ENCODE measurements around the gene SPATA6L. TPM values are rescaled to one million over a fixed set of nuclear protein-coding genes. Genes with fewer than 3 reads are reported as not detected.
"Not testable (repeated sequence)": the region's sequence is repeated elsewhere in the genome, so short reads cannot be mapped to it uniquely, and the experiment has no call there.

SPATA6L gene
- total and polyA plus RNA-seq, 2 donors, result 0.47 to 1.2 TPM

GRCh38 chr9:4606033-4606432 lies 60.2 kb downstream of the SPATA6L start:
- H3K4me1 ChIP-seq (ENCODE audit: control insufficient read depth in 2 of 2, insufficient read depth in 2 of 2, low read length in 2 of 2), result peaks cover 9 to 20% of the 10 kb centered on the region in 2 donors
- H3K27me3 ChIP-seq (ENCODE audit: control insufficient read depth in 2 of 2, insufficient read depth in 1 of 2, low read length in 1 of 2); H3K4me3 ChIP-seq (ENCODE audit: low read length in 2 of 2); DNase-seq (ENCODE audit: low read depth in 6 of 9, low spot score in 9 of 9); H3K9me3 ChIP-seq (ENCODE audit: control insufficient read depth in 2 of 2, insufficient read depth in 1 of 2, low read length in 1 of 2); H3K36me3 ChIP-seq (ENCODE audit: control insufficient read depth in 2 of 2, insufficient read depth in 2 of 2, low read length in 1 of 2); H3K27ac ChIP-seq (ENCODE audit: low read depth in 1 of 2, low read length in 1 of 2): not testable (repeated sequence)
- 78% methylated on average over 15 of the region's 15 CpGs for WGBS

DNA sequence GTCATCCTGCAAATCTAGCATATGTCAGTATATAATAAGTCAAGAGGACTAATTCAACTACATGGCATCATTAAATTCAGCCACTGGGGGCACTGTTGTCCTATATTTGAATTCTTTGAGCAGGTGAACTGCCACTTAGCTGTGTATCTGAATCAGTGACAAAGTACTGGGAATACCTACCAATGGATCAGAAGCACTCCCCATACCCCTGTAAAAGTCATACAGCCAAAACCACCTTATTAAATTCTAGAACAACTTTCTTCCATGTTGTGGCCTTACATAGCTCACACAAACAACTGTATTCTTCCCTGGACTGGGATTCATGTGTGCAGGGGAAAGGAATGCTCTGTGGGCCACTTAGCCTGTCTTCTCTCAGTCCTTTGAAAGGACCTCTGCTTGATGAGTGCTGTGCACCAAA lies 61.6 kb downstream of the SPATA6L start:
- DNase-seq (ENCODE audit: low read depth in 6 of 9, low spot score in 9 of 9), result peak; percentile 51 to 92 (median 83)
- H3K4me1 ChIP-seq (ENCODE audit: control insufficient read depth in 2 of 2, insufficient read depth in 2 of 2, low read length in 2 of 2), result peaks cover 23 to 33% of the 10 kb centered on the region in 2 donors
- peak overlapping the region in 1 of 2 donors; percentile 52 for H3K27ac ChIP-seq (ENCODE audit: low read depth in 1 of 2, low read length in 1 of 2)

GRCh38 chr9:4603830-4604229 lies 62.5 kb downstream of the SPATA6L start:
- Histone ChIP-seq H3K9me3 (ENCODE audit: control insufficient read depth in 2 of 2, insufficient read depth in 1 of 2, low read length in 1 of 2) (peaks cover 0 to 7% of the 10 kb centered on the region in 2 donors), H3K4me1 (ENCODE audit: control insufficient read depth in 2 of 2, insufficient read depth in 2 of 2, low read length in 2 of 2) (peaks cover 24 to 36% of the 10 kb centered on the region in 2 donors), H3K4me3 (ENCODE audit: low read length in 2 of 2) (no peak overlapping the region), H3K27ac (ENCODE audit: low read depth in 1 of 2, low read length in 1 of 2) (peak overlapping the region in 1 of 2 donors; percentile 30), H3K27me3 (ENCODE audit: control insufficient read depth in 2 of 2, insufficient read depth in 1 of 2, low read length in 1 of 2) (no peaks in the 10 kb centered on the region), H3K36me3 (ENCODE audit: control insufficient read depth in 2 of 2, insufficient read depth in 2 of 2, low read length in 1 of 2) (no peaks in the 10 kb centered on the region)
- WGBS, result 91% methylated on average over 5 of the region's 5 CpGs
- DNase-seq (ENCODE audit: low read depth in 6 of 9, low spot score in 9 of 9), result no peak

More for the DNA sequence above, 61.6 kb downstream of the SPATA6L start:
- Histone ChIP-seq H3K27me3 (ENCODE audit: control insufficient read depth in 2 of 2, insufficient read depth in 1 of 2, low read length in 1 of 2) (no peaks in the 10 kb centered on the region), H3K9me3 (ENCODE audit: control insufficient read depth in 2 of 2, insufficient read depth in 1 of 2, low read length in 1 of 2) (peaks cover 0 to 3% of the 10 kb centered on the region in 2 donors), H3K4me3 (ENCODE audit: low read length in 2 of 2) (no peak overlapping the region), H3K36me3 (ENCODE audit: control insufficient read depth in 2 of 2, insufficient read depth in 2 of 2, low read length in 1 of 2) (no peaks in the 10 kb centered on the region)

GRCh38 chr9:4600368-4600767 lies 65.9 kb downstream of the SPATA6L start:
- WGBS, result 6% methylated on average over 1 of the region's 1 CpG
- Histone ChIP-seq H3K27ac (ENCODE audit: low read depth in 1 of 2, low read length in 1 of 2) (peak overlapping the region; percentile 82 to 93), H3K36me3 (ENCODE audit: control insufficient read depth in 2 of 2, insufficient read depth in 2 of 2, low read length in 1 of 2) (no peaks in the 10 kb centered on the region), H3K4me1 (ENCODE audit: control insufficient read depth in 2 of 2, insufficient read depth in 2 of 2, low read length in 2 of 2) (peaks cover 49 to 63% of the 10 kb centered on the region in 2 donors), H3K9me3 (ENCODE audit: control insufficient read depth in 2 of 2, insufficient read depth in 1 of 2, low read length in 1 of 2) (peaks cover 0 to 7% of the 10 kb centered on the region in 2 donors), H3K27me3 (ENCODE audit: control insufficient read depth in 2 of 2, insufficient read depth in 1 of 2, low read length in 1 of 2) (no peaks in the 10 kb centered on the region), H3K4me3 (ENCODE audit: low read length in 2 of 2) (no peak overlapping the region)
- DNase-seq (ENCODE audit: low read depth in 6 of 9, low spot score in 9 of 9), result peak in 7 of 9 donors; percentile 47 to 86 (median 57)

DNA sequence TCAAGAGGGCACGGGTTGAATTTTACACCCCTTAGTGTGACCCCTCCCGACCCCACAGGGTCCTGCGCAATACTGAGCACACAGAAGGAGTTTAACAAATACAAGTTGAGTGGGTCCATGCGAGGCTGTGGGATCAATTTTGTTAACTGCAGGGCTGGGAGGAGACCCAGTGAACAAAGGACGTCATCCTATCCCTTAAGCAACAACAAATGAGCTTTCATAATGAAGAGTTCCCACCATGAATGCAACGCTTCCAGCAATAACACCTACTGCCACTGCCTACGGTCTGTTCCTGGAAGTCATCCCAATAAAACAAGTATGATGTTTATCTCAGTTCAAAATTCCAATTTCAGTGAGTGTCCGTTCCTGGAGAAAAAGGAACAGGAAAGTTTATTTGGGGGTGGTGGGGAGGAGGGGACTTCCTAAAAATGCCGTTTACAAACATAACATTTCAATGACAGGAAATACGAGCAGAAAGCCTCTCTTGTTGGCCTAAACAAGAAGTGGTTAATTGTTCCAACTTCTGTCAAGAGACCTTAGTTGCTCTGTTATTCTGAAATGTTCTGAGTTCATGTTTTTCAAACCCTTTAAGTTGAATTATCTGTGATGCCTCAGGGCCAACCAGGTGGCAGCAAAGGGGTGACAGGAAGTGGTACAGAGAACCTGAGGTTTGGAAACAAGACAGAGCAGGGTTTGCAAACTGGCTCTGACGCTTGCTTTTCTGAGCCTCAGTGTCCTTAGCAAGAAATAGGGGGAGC lies 69.9 kb downstream of the SPATA6L start:
- H3K27ac ChIP-seq (ENCODE audit: low read depth in 1 of 2, low read length in 1 of 2), result peak overlapping the region; percentile 97 to 98
- 56% methylated on average over 11 of the region's 11 CpGs for WGBS
- H3K27me3 ChIP-seq (ENCODE audit: control insufficient read depth in 2 of 2, insufficient read depth in 1 of 2, low read length in 1 of 2), result no peaks in the 10 kb centered on the region
- peak; percentile 63 to 95 (median 82) for DNase-seq (ENCODE audit: low read depth in 6 of 9, low spot score in 9 of 9)
- peaks cover 0 to 4% of the 10 kb centered on the region in 2 donors for H3K9me3 ChIP-seq (ENCODE audit: control insufficient read depth in 2 of 2, insufficient read depth in 1 of 2, low read length in 1 of 2)
- no peak overlapping the region for H3K4me3 ChIP-seq (ENCODE audit: low read length in 2 of 2)
- H3K4me1 ChIP-seq (ENCODE audit: control insufficient read depth in 2 of 2, insufficient read depth in 2 of 2, low read length in 2 of 2), result peaks cover 49 to 52% of the 10 kb centered on the region in 2 donors
- no peaks in the 10 kb centered on the region for H3K36me3 ChIP-seq (ENCODE audit: control insufficient read depth in 2 of 2, insufficient read depth in 2 of 2, low read length in 1 of 2)

- no peaks in the 10 kb centered on the region for H3K36me3 ChIP-seq (ENCODE audit: control insufficient read depth in 2 of 2, insufficient read depth in 2 of 2, low read length in 1 of 2)
- H3K27ac ChIP-seq (ENCODE audit: low read depth in 1 of 2, low read length in 1 of 2), result peak overlapping the region; percentile 49 to 97
- peaks cover 0 to 4% of the 10 kb centered on the region in 2 donors for H3K9me3 ChIP-seq (ENCODE audit: control insufficient read depth in 2 of 2, insufficient read depth in 1 of 2, low read length in 1 of 2)
- peaks cover 35 to 48% of the 10 kb centered on the region in 2 donors for H3K4me1 ChIP-seq (ENCODE audit: control insufficient read depth in 2 of 2, insufficient read depth in 2 of 2, low read length in 2 of 2)
- WGBS, result 92% methylated on average over 2 of the region's 2 CpGs
- no peaks in the 10 kb centered on the region for H3K27me3 ChIP-seq (ENCODE audit: control insufficient read depth in 2 of 2, insufficient read depth in 1 of 2, low read length in 1 of 2)
- no peak for DNase-seq (ENCODE audit: low read depth in 6 of 9, low spot score in 9 of 9)
- H3K4me3 ChIP-seq (ENCODE audit: low read length in 2 of 2), result no peak overlapping the region
Observed at GRCh38 chr9:4594994-4595393, 71.3 kb downstream of the SPATA6L start.

DNA sequence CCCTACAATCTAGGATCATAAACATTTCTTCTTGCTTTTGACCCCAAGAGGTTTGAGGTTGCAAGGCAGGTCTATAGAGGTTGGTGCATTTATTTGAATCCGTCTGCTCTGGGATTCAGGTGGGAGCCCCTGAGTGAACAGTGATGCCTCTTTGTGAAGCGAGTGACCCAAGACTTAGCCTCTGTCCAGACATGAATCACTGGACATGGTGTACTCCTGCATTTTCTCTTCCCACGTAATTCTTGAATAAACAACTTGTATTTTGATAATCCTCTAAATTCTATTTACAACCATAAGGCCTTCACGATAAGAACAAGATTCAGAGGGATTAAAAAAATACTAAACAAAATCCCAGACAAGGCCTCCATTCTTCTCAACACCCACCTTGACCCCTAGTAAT lies 71.7 kb downstream of the SPATA6L start:
- Histone ChIP-seq H3K4me3 (ENCODE audit: low read length in 2 of 2) (no peak overlapping the region), H3K4me1 (ENCODE audit: control insufficient read depth in 2 of 2, insufficient read depth in 2 of 2, low read length in 2 of 2) (peaks cover 31 to 44% of the 10 kb centered on the region in 2 donors), H3K36me3 (ENCODE audit: control insufficient read depth in 2 of 2, insufficient read depth in 2 of 2, low read length in 1 of 2) (no peaks in the 10 kb centered on the region), H3K27me3 (ENCODE audit: control insufficient read depth in 2 of 2, insufficient read depth in 1 of 2, low read length in 1 of 2) (no peaks in the 10 kb centered on the region), H3K9me3 (ENCODE audit: control insufficient read depth in 2 of 2, insufficient read depth in 1 of 2, low read length in 1 of 2) (peaks cover 0 to 3% of the 10 kb centered on the region in 2 donors), H3K27ac (ENCODE audit: low read depth in 1 of 2, low read length in 1 of 2) (no peak overlapping the region)
- no peak for DNase-seq (ENCODE audit: low read depth in 6 of 9, low spot score in 9 of 9)
- WGBS, result 98% methylated on average over 4 of the region's 4 CpGs

DNA sequence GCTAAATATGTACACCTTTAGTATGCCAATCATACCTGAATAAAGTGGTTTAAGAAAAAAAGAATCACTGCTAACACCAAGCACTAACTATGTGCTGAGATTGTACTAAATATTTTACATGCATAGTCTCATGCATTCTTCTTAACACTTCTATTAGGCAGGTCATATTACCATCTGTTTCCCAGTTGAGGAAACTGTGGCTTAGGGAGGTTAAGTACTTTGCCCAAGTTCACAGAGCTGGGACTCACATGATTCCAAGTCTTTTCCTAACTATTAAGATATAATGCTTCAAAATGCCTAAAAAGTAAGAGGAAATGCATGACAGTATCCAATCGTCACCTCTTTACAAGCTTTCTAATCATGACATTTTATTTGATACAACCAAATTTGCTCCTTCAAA lies 73.4 kb downstream of the SPATA6L start:
- Histone ChIP-seq H3K4me1 (ENCODE audit: control insufficient read depth in 2 of 2, insufficient read depth in 2 of 2, low read length in 2 of 2) (peaks cover 26 to 50% of the 10 kb centered on the region in 2 donors), H3K4me3 (ENCODE audit: low read length in 2 of 2) (no peak overlapping the region), H3K27ac (ENCODE audit: low read depth in 1 of 2, low read length in 1 of 2) (no peak overlapping the region), H3K27me3 (ENCODE audit: control insufficient read depth in 2 of 2, insufficient read depth in 1 of 2, low read length in 1 of 2) (no peaks in the 10 kb centered on the region), H3K36me3 (ENCODE audit: control insufficient read depth in 2 of 2, insufficient read depth in 2 of 2, low read length in 1 of 2) (no peaks in the 10 kb centered on the region), H3K9me3 (ENCODE audit: control insufficient read depth in 2 of 2, insufficient read depth in 1 of 2, low read length in 1 of 2) (no peaks in the 10 kb centered on the region)
- no peak for DNase-seq (ENCODE audit: low read depth in 6 of 9, low spot score in 9 of 9)
- WGBS, result 92% methylated on average over 1 of the region's 1 CpG

GRCh38 chr9:4592295-4592694 lies 74.0 kb downstream of the SPATA6L start:
- H3K4me3 ChIP-seq (ENCODE audit: low read length in 2 of 2), result no peak overlapping the region
- H3K27me3 ChIP-seq (ENCODE audit: control insufficient read depth in 2 of 2, insufficient read depth in 1 of 2, low read length in 1 of 2), result no peaks in the 10 kb centered on the region
- peaks cover 20 to 45% of the 10 kb centered on the region in 2 donors for H3K4me1 ChIP-seq (ENCODE audit: control insufficient read depth in 2 of 2, insufficient read depth in 2 of 2, low read length in 2 of 2)
- no peak for DNase-seq (ENCODE audit: low read depth in 6 of 9, low spot score in 9 of 9)
- H3K27ac ChIP-seq (ENCODE audit: low read depth in 1 of 2, low read length in 1 of 2), result no peak overlapping the region
- H3K36me3 ChIP-seq (ENCODE audit: control insufficient read depth in 2 of 2, insufficient read depth in 2 of 2, low read length in 1 of 2), result no peaks in the 10 kb centered on the region
- 84% methylated on average over 3 of the region's 3 CpGs for WGBS
- H3K9me3 ChIP-seq (ENCODE audit: control insufficient read depth in 2 of 2, insufficient read depth in 1 of 2, low read length in 1 of 2), result no peaks in the 10 kb centered on the region

Data from thymus (tissue), 11 donors.